HCT116 (cell line): ENCODE data around the gene KLHL40. TPM values are rescaled to one million over a fixed set of nuclear protein-coding genes. Genes with fewer than 3 reads are reported as not detected.

Source experiments
- ATAC-seq: fragments of 200-7000 bp; cut with Tn5 transposase; 2 replicates; pipeline ENCODE4 v1.9.1; 2020; ENCODE audit warnings: mild to moderate bottlenecking, moderate library complexity
- BruUV-seq: library from RNA; stranded (reverse); fragments of 400-500 nt; replicated peaks from 2 replicates; lab custom pipeline; 2021; lab: Mats Ljungman, UMichigan
- CTCF ChIA-PET: fragments of 300-600 bp; sonication (Branson Sonifier 250); formaldehyde crosslinking; loops from one replicate; lab custom pipeline; 2021; ENCODE audit warnings: antibody characterized with exemption; lab: Charles Lee
- POLR2A ChIA-PET: fragments of 300-600, 350-600 bp; sonication (Branson Sonifier 250); formaldehyde crosslinking; loops from one replicate; lab custom pipeline; 2021; ENCODE audit warnings: antibody characterized with exemption; lab: Charles Lee
- RAD21 ChIA-PET, 2 experiments: fragments of 300-600 bp; sonication (Branson Sonifier 250); formaldehyde crosslinking; loops; one replicate each; lab custom pipeline; 2023; ENCODE audit warnings: low total read pairs in 2 of 2; ENCODE audit not compliant: uncharacterized antibody in 2 of 2, unreplicated experiment in 2 of 2, low non-redundant PET in 1 of 2; lab: Charles Lee
- DNase-seq: peaks from one replicate; pipeline ENCODE4 v3.0.0-alpha.2; 2010; ENCODE audit warnings: low read depth, low spot score
- H2AFZ ChIP-seq: fragments of 200-600 bp; shearing (Covaris generic), sonication (generic); 2 replicates; pipeline ENCODE4 v1.6.1; 2017; ENCODE audit warnings: low read depth, mixed run types, mixed read lengths, antibody characterized with exemption, low read length; ENCODE audit not compliant: poor library complexity, severe bottlenecking
- H3K27ac ChIP-seq: 2 replicates; pipeline ENCODE4 v1.5.1; 2012; ENCODE audit warnings: low read depth, low read length
- H3K27me3 ChIP-seq: fragments of 200-600 bp; sonication (generic); 2 replicates; pipeline ENCODE4 v1.6.1; 2016; ENCODE audit warnings: mixed run types, low read length, mixed read lengths; ENCODE audit not compliant: insufficient read depth
- H3K36me3 ChIP-seq, 2 experiments: fragments of 200-500 bp in 1 of 2; fragments of 200-600 bp in 1 of 2; sonication (Bioruptor generic) in 1 of 2; sonication (generic) in 1 of 2; 2 replicates each; pipeline versions ENCODE4 v1.5.1 to v1.6.1; 2014 to 2016; ENCODE audit warnings: low read length in 2 of 2, inconsistent platforms in 1 of 2, mixed read lengths in 1 of 2, mixed run types in 1 of 2; ENCODE audit not compliant: insufficient read depth in 2 of 2, control insufficient read depth in 1 of 2
- H3K4me1 ChIP-seq, 2 experiments: fragments of 200-600 bp in 1 of 2; sonication (generic) in 1 of 2; 2 replicates each; pipeline versions ENCODE4 v1.5.1 to v1.6.1; 2012 to 2017; ENCODE audit warnings: low read length in 2 of 2, inconsistent platforms in 1 of 2, mild to moderate bottlenecking in 1 of 2, mixed read lengths in 1 of 2, mixed run types in 1 of 2, moderate library complexity in 1 of 2; ENCODE audit not compliant: insufficient read depth in 2 of 2, control insufficient read depth in 1 of 2
- H3K4me2 ChIP-seq: fragments of 200-600 bp; sonication (generic); 2 replicates; pipeline ENCODE4 v1.6.1; 2017; ENCODE audit warnings: mixed run types, low read length, mixed read lengths
- H3K4me3 ChIP-seq, 2 experiments: fragments of 200-600 bp in 1 of 2; sonication (generic) in 1 of 2; replicated peaks in 1 of 2; 2 replicates each; pipeline ENCODE4 v1.5.1; 2011 to 2016; ENCODE audit warnings: low read length in 2 of 2, control low read depth in 1 of 2, low read depth in 1 of 2, mild to moderate bottlenecking in 1 of 2, mixed read lengths in 1 of 2, mixed run types in 1 of 2
- H3K79me2 ChIP-seq: fragments of 200-600 bp; sonication (generic); 2 replicates; pipeline ENCODE4 v1.6.1; 2017; ENCODE audit warnings: mild to moderate bottlenecking, mixed run types, low read length, moderate library complexity, mixed read lengths; ENCODE audit not compliant: insufficient read depth
- H3K9ac ChIP-seq: fragments of 200-600 bp; sonication (generic); 2 replicates; pipeline ENCODE4 v1.6.1; 2016; ENCODE audit warnings: low read length, mixed read lengths
- H3K9me2 ChIP-seq: fragments of 200-600 bp; sonication (generic), shearing (Covaris generic); 2 replicates; pipeline ENCODE4 v1.6.1; 2017; ENCODE audit warnings: mixed run types, mild to moderate bottlenecking, moderate library complexity; ENCODE audit not compliant: insufficient read depth
- H3K9me3 ChIP-seq, 2 experiments: fragments of 200-500 bp in 1 of 2; fragments of 200-600 bp in 1 of 2; sonication (Bioruptor generic) in 1 of 2; sonication (generic) in 1 of 2; 2 replicates each; pipeline ENCODE4 v1.6.1; 2014 to 2017; ENCODE audit warnings: low read length in 2 of 2, mixed read lengths in 2 of 2, inconsistent platforms in 1 of 2, low read depth in 1 of 2, mild to moderate bottlenecking in 1 of 2, mixed run types in 1 of 2, moderate library complexity in 1 of 2; ENCODE audit not compliant: control insufficient read depth in 1 of 2, insufficient read depth in 1 of 2
- H4K20me1 ChIP-seq: fragments of 200-600 bp; sonication (generic), shearing (Covaris generic); 2 replicates; pipeline ENCODE4 v1.6.1; 2017; ENCODE audit warnings: mixed run types, mild to moderate bottlenecking, moderate library complexity; ENCODE audit not compliant: insufficient read depth
- ATF3 ChIP-seq: IDR thresholded peaks from 2 replicates; pipeline ENCODE4 v1.6.1; 2012
- CBX3 ChIP-seq: IDR thresholded peaks from 2 replicates; pipeline ENCODE4 v1.6.1; 2012; ENCODE audit warnings: low read depth
- CTCF ChIP-seq, 3 experiments: fragments of 200-600 bp in 1 of 3; sonication (generic) in 1 of 3; IDR thresholded peaks in 2 of 3; conservative IDR thresholded peaks in 1 of 3; 2 replicates each; pipeline ENCODE4 v1.5.1; 2012 to 2017; ENCODE audit warnings: low read depth in 2 of 3, low read length in 2 of 3, antibody characterized with exemption in 1 of 3, borderline replicate concordance in 1 of 3, control low read depth in 1 of 3, mild to moderate bottlenecking in 1 of 3, mixed read lengths in 1 of 3, mixed run types in 1 of 3, moderate library complexity in 1 of 3; ENCODE audit not compliant: insufficient read depth in 1 of 3
- EGR1 ChIP-seq: IDR thresholded peaks from 2 replicates; pipeline ENCODE4 v1.6.1; 2012; ENCODE audit warnings: low read depth
- ELF1 ChIP-seq: IDR thresholded peaks from 2 replicates; pipeline ENCODE4 v1.6.1; 2012; ENCODE audit warnings: low read depth, borderline replicate concordance
- POLR2A ChIP-seq: IDR thresholded peaks from 2 replicates; pipeline ENCODE4 v1.7.0; 2011; ENCODE audit warnings: borderline replicate concordance; ENCODE audit not compliant: insufficient read depth, insufficient read length; ENCODE audit errors: extremely low read depth
- POLR2AphosphoS5 ChIP-seq: IDR thresholded peaks from 2 replicates; pipeline ENCODE4 v1.6.1; 2011; ENCODE audit warnings: mild to moderate bottlenecking, low read depth, low read length, moderate library complexity
- RAD21 ChIP-seq: IDR thresholded peaks from 2 replicates; pipeline ENCODE4 v1.6.1; 2012; ENCODE audit warnings: low read depth, mild to moderate bottlenecking
- SIN3A ChIP-seq: IDR thresholded peaks from 2 replicates; pipeline ENCODE4 v1.6.1; 2012; ENCODE audit warnings: low read depth
- SRF ChIP-seq: IDR thresholded peaks from 2 replicates; pipeline ENCODE4 v1.6.1; 2012; ENCODE audit warnings: low read depth
- YY1 ChIP-seq: IDR thresholded peaks from 2 replicates; pipeline ENCODE4 v1.6.1; 2011; ENCODE audit warnings: low read length, low read depth, moderate library complexity, mild to moderate bottlenecking; ENCODE audit not compliant: insufficient replicate concordance; ENCODE audit errors: extremely low read depth
- ZBTB33 ChIP-seq: IDR thresholded peaks from 2 replicates; pipeline ENCODE4 v1.6.1; 2011; ENCODE audit warnings: mild to moderate bottlenecking, low read length, moderate library complexity; ENCODE audit not compliant: insufficient replicate concordance; ENCODE audit errors: extremely low read depth
- ZNF274 ChIP-seq: fragments of 200-500 bp; sonication (Bioruptor generic); IDR thresholded peaks from 2 replicates; pipeline ENCODE4 v1.6.1; 2014; ENCODE audit warnings: mild to moderate bottlenecking, low read depth, low read length, inconsistent platforms
- intact Hi-C: fragments of 100-400 bp; cut with micrococcal nuclease; formaldehyde crosslinking; loops from 2 replicates; pipeline ENCODE4 v1.10.0; 2022
- total RNA-seq: library from RNA; stranded (reverse); gene quantifications from one replicate; pipeline ENCODE4 v1.2.1, GENCODE V29; 2021; ENCODE audit not compliant: unreplicated experiment

The KLHL40 gene
- total RNA-seq, 1 experiment from 2014 or later: not detected

- H3K79me2 ChIP-seq: peaks cover 16% of the 10 kb centered on the region; the same call in 1 of the 2 replicates
- BruUV-seq: TSS peak; percentile 55
These were observed 32.6 kb upstream of the KLHL40 start for GRCh38 chr3:42652611-42653302.

GRCh38 chr3:42653303-42653559, 32.1 kb upstream of the KLHL40 start:
- ChIA-PET CTCF (interaction anchor here (0.8 kb wide), 1 partner anchor 91 kb away, joined by 4 read pairs; no protein-coding TSS in a partner anchor), RAD21 (interaction anchor here in 1 of 2 experiments (0.8 kb wide), 1 partner anchor 26 kb away, joined by 3 read pairs; no protein-coding TSS in a partner anchor), POLR2A (interaction anchor here (3.0 kb wide), 1 partner anchor 53 kb away, joined by 9 read pairs; the partner anchor contains the start of gene NKTR)
- BruUV-seq: no TSS peak
- Histone ChIP-seq H3K27ac (peak overlapping the region; percentile 84), H3K9me2 (no peaks in the 10 kb centered on the region), H3K9ac (peak overlapping the region; percentile 86), H3K79me2 (peaks cover 16% of the 10 kb centered on the region; the same call in 1 of the 2 replicates), H3K9me3 (no peaks in the 10 kb centered on the region), H3K36me3 (peaks cover 0 to 2% of the 10 kb centered on the region in 2 experiments; a peak in 2 of 4 replicates), H3K4me1 (peaks cover 42 to 63% of the 10 kb centered on the region in 2 experiments), H3K4me3 (peak overlapping the region; percentile 75 to 86), H4K20me1 (no peaks in the 10 kb centered on the region), H2AFZ (no peak overlapping the region), H3K27me3 (no peaks in the 10 kb centered on the region), H3K4me2 (peak overlapping the region; percentile 99)
- intact Hi-C loops: loop anchor here (5.0 kb wide), 2 partner anchors 51 to 89 kb away; partner anchors contain the start of gene NKTR
- ATAC-seq (peak; percentile 3; the same call in 1 of the 2 replicates), DNase-seq (no peak)
- TF ChIP-seq SIN3A (no peak), ZBTB33 (no peak), ATF3 (no peak), CTCF (IDR thresholded peaks at IDR 0.05 in 2 of 3, conservative IDR thresholded peaks at IDR 0.05 in 1 of 3; ENCODE audit: borderline replicate concordance in 1 of 3, insufficient read depth in 1 of 3, low read depth in 2 of 3, low read length in 2 of 3) (no peak), RAD21 (no peak), SRF (no peak), ELF1 (no peak), POLR2A (no peak), ZNF274 (no peak), EGR1 (no peak), CBX3 (no peak)

More at GRCh38 chr3:42652611-42653302, 32.6 kb upstream of the KLHL40 start:
- H3K4me3 ChIP-seq: peak overlapping the region; percentile 75 to 86
- POLR2A ChIA-PET: interaction anchor here (2.2 to 3.0 kb wide), 2 partner anchors 11 to 52 kb away, joined by 5 to 9 read pairs; partner anchors contain the start of gene NKTR
- H3K36me3 ChIP-seq: peaks cover 0 to 5% of the 10 kb centered on the region in 2 experiments; a peak in 2 of 4 replicates
- H3K9me2 ChIP-seq: no peaks in the 10 kb centered on the region
- H2AFZ ChIP-seq: peak overlapping the region; percentile 46
- H3K27ac ChIP-seq: peak overlapping the region; percentile 84
- no peaks in the 10 kb centered on the region for H4K20me1 ChIP-seq
- H3K9ac ChIP-seq: peak overlapping the region; percentile 86
- peak overlapping the region; percentile 99 for H3K4me2 ChIP-seq
- H3K4me1 ChIP-seq: peaks cover 42 to 63% of the 10 kb centered on the region in 2 experiments
- intact Hi-C loops: loop anchor here (5.0 kb wide), 2 partner anchors 50 to 90 kb away; partner anchors contain the start of gene NKTR
- CTCF ChIA-PET: interaction anchor here (0.8 to 1.1 kb wide), 3 partner anchors 92 to 104 kb away, joined by 4 to 5 read pairs (median 4); no protein-coding TSS in a partner anchor
- peak; percentile 72 for ATAC-seq
- H3K9me3 ChIP-seq: no peaks in the 10 kb centered on the region
- no peaks in the 10 kb centered on the region for H3K27me3 ChIP-seq
- peak; percentile 12 for TF ChIP-seq YY1
- peak; percentile 99 for TF ChIP-seq POLR2AphosphoS5
- no peak for TF ChIP-seq ATF3
- peak; percentile 69 for DNase-seq
- RAD21 ChIA-PET: interaction anchor here (0.6 to 0.8 kb wide), 2 partner anchors 27 to 91 kb away, joined by 3 read pairs; no protein-coding TSS in a partner anchor
